Stimulated activated CD8-positive, alpha-beta memory T cell treated with anti-CD3 and anti-CD28 coated beads, Interleukin-4, amount 100 ng/mL, for 4 hours (primary cell): ENCODE measurements around the gene RAPGEF5.

ENCODE experiments used
- DNase-seq, 2 donors: peaks; one replicate each; pipeline ENCODE4 v3.0.0-alpha.2; 2020; ENCODE audit warnings: low read depth in 2 of 2, low spot score in 1 of 2

Gene RAPGEF5

DNA sequence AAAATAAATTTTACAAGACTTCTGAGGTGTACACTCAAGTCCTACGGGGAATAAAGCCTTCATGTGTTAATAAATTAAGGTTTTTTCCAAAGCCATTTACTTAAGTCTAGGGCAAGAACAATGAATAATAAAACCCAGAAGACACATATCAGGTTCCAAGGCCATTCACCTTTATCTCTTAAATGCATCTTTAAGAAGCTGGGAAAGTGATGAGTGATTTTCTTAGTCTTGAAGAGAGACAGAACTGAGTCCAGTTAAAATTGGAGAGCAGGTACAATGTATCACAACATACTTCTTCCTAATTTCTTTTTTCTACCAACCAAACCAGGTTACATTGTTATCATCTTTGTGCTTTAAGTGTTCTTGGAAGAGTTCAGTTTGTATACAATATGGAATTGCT is 189.5 kb downstream of the RAPGEF5 start:
- DNase-seq, result no peak

DNA sequence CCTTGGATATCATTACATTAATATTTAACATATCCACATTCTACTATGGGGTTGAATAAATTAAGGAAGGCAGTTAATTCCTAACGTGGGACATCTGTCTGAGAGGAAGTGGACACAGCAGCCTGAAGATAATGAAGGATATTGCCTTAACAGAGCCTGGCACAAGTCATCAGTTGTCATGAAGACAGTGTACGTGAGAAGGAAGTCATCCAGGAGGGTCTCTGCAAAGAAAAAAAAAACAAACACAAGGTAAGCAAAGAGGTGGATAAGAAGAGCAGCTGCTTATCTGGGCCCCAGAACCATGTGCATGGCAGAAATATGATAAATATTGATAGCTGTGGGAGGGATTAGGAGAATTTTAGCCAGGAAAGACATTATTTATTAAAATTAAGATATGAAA is 190.0 kb downstream of the RAPGEF5 start:
- DNase-seq, result no peak

- no peak for DNase-seq
Measured at GRCh38 chr7:22159341-22159740, 197.6 kb downstream of the RAPGEF5 start.

DNA sequence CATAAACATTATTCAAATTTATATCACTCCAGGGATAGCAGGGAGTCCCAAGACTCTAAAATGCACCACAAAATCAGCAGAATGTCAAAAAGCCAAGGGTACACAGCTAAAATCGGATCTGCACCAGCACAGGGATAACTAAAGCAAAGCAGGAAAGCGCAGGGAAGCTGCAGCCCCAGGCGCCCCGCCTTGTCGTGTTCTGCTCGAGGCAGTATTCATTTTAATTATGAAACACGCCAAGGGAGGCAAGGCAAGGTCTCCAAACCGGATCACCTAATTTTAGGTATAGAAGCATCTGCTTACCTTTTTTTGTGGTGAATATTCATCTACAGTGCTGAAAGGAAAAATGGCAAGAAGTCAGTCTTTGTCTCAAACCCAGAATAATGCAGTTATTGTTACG is 199.4 kb downstream of the RAPGEF5 start:
- no peak for DNase-seq

- DNase-seq, result no peak
Measured at GRCh38 chr7:22156205-22156604, 200.7 kb downstream of the RAPGEF5 start.

DNA sequence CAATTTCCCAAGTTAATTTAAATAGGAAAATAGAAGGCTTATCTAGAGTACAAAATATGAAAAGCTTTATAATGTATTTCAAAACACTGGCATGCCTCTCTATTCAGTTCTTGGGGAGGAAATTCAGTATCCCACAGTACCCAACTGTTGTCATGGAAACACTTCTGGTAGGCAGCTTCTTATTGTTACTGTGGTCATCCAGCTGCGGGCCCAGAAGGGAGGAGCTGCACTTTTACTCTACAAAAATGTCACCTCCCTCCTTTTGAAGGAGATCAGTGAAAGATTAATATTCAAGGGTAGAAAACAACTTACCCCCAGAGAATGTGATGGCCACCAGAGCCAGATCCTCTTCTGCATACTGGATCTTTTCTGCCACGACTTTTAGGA is 202.8 kb downstream of the RAPGEF5 start:
- DNase-seq, result no peak

GRCh38 chr7:22153432-22154142 is 203.4 kb downstream of the RAPGEF5 start:
- DNase-seq, result no peak

GRCh38 chr7:22152690-22153089 is 204.3 kb downstream of the RAPGEF5 start:
- DNase-seq, result no peak

- no peak for DNase-seq
Measured at GRCh38 chr7:22151901-22152300, 205.1 kb downstream of the RAPGEF5 start.

GRCh38 chr7:22150221-22150620 is 206.7 kb downstream of the RAPGEF5 start:
- no peak for DNase-seq

DNA sequence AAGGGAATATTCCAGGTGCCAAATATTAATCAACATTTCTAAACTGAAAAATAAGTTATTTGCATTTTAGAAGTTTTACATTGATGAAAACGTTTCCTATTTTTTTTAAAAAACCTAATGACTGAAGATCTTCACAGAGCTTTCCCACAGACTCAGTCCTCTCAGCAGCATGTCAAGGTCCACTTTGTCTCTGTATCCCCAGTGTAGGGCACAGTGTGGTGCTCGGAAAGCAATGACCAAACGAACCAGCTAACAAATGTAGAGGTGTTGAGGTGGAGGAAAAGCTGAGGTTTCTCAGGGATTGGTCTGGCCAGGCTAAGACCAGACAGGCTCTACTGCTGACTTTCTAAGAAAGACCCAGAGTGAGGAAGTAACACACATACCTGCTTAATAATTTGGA is 209.1 kb downstream of the RAPGEF5 start:
- no peak for DNase-seq

GRCh38 chr7:22146961-22147512 is 209.9 kb downstream of the RAPGEF5 start:
- no peak for DNase-seq

- no peak for DNase-seq
Measured at GRCh38 chr7:22144950-22145349, 212.0 kb downstream of the RAPGEF5 start.

GRCh38 chr7:22143491-22143890 is 213.5 kb downstream of the RAPGEF5 start:
- no peak for DNase-seq

DNA sequence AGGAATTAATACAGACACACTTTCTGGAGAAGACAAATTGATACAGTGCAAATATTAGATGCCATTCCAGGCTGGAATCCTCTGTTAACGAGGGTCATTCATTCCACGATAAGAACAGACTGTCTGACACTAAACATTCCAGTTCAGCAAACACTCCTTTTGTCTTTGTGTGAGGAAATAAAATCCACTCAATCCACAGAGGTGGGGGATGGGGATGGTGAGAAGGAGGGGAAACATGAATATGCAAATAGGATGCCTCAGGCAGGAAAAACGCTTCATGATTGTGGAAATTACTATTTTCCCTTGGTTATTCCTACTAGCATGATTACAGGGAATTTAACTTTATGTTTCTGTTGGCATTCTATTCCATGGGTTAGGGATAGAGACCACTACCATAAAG is 214.4 kb downstream of the RAPGEF5 start:
- DNase-seq, result no peak

- DNase-seq, result no peak
Measured at GRCh38 chr7:22141355-22141754, 215.6 kb downstream of the RAPGEF5 start.

GRCh38 chr7:22140578-22140977 is 216.4 kb downstream of the RAPGEF5 start:
- no peak for DNase-seq

GRCh38 chr7:22138886-22139285 is 218.1 kb downstream of the RAPGEF5 start:
- DNase-seq, result no peak

DNA sequence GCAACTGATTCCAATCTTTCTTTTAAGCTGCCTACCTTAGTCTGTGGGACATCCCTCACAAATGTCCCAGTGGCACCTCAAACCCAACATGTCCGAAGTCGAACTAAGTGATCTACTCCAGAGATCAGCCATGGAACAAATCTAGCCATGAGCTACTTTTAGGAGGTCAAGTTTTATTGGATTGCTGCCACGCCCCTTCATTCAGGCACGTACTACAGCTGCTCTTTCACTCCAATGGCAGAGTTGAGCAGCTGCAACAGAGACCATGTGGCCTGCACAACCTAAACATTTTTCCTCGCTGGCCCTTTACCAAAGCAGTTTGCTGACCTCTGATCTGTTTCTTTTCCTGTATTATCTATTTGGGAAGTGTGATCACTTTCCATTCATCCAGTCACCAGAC is 218.8 kb downstream of the RAPGEF5 start:
- DNase-seq, result no peak

GRCh38 chr7:22137466-22137865 is 219.5 kb downstream of the RAPGEF5 start:
- DNase-seq, result no peak

DNA sequence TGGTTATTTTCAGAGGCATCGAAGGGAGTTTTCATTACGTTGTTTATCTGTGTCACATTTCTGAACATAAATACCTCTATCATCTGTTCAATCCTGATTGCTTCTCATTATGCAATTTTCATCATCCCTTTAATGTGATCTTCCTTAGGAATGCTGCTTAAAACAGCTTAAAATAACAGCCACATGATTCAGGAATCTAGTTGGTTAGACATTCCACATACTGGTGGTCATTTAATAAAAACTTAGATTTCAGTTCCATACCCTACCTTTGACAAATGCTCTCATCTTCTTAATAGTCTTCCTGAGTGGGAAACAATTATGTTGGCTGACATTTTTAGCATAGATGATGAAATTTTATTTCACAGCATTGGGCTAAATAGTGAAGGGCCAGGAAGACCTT is 219.9 kb downstream of the RAPGEF5 start:
- no peak for DNase-seq

DNA sequence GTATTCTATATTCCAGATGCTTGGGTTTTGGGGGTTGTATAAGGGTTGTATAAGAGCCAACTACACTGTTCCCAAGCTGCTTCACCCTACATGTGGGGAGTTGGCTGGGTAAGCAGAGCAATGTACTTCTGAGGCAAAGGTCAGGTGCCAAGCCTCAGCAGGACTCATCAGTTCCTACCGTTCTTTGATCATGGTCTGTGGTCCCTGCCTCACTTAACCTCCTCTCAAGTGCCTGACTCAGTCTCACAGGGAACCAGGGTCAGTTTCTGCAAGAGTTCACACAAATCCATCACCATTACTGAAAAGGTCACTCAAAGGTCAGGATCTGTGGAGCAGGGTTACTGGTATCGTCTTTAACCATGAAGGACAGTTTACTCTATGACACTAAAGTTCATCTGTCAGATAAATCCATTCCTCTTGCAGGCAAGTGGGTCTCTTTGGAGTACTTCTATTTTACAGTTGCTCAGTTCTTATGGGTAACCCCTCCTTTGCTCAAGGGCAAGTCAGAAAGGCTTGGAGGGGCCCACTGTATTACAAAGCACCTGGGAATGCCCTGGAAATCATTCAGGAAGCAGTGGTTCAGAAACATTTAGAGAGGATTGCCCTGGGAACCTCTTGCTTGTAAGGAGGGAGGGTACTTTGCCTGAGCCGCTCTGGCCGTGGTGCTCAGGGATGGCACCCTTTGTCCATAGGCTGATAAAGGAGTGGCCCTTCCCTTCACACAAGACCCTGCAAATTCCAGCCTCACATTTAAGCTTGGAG is 227.0 kb downstream of the RAPGEF5 start:
- DNase-seq, result no peak

DNA sequence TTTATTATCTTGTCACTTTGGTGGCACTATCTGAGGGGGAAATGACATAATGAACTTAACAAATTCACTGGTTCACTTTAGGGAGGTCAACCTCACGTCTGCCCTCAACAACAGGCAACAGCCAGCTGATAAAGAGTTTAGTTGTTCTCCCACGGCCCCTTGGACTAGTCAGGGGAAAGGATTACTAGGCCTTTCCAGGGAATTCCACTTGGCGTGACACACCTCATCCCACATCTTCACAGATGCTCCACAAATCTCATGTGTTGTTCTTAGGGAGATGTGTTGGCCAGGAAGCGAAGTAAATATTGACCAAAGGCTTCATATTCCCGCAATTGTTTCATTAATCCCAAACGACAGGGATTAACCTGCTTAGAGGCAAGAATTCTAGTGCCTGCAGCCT is 227.8 kb downstream of the RAPGEF5 start:
- DNase-seq, result no peak
